ENCODE measurements around the gene EHD3. TPM values are rescaled to one million over a fixed set of nuclear protein-coding genes. Genes with fewer than 3 reads are reported as not detected.
"Not testable (repeated sequence)": the region's sequence is repeated elsewhere in the genome, so short reads cannot be mapped to it uniquely, and the experiment has no call there.

Gene EHD3
- total RNA-seq, 2 donors from 2014 or later = 1.0 to 1.1 TPM

- Histone ChIP-seq H3K27ac (no peak overlapping the region), H3K9ac (ENCODE audit: low read depth in 2 of 2, low read length in 2 of 2) (no peak overlapping the region), H3K4me3 (no peak overlapping the region), H3K27me3 (no peaks in the 10 kb centered on the region), H3K9me3 (no peaks in the 10 kb centered on the region), H3K36me3 (no peaks in the 10 kb centered on the region), H3K4me1 (no peaks in the 10 kb centered on the region)
- intact Hi-C loops (cut with DNase I) = no loop called here
- TF ChIP-seq CTCF (IDR thresholded peaks at IDR 0.05) = no peak
- no peak for DNase-seq
Observed at GRCh38 chr2:31271851-31272267, 37.9 kb downstream of the EHD3 start.

- Histone ChIP-seq H3K9ac (ENCODE audit: low read depth in 2 of 2, low read length in 2 of 2) (no peak overlapping the region), H3K27ac (no peak overlapping the region), H3K4me1 (no peaks in the 10 kb centered on the region), H3K27me3 (no peaks in the 10 kb centered on the region), H3K9me3 (no peaks in the 10 kb centered on the region), H3K4me3 (no peak overlapping the region), H3K36me3 (no peaks in the 10 kb centered on the region)
- intact Hi-C loops (cut with DNase I) = no loop called here
- TF ChIP-seq CTCF (IDR thresholded peaks at IDR 0.05) = no peak
- DNase-seq = no peak
Observed at GRCh38 chr2:31274401-31275075, 40.6 kb downstream of the EHD3 start.

- H3K4me3 ChIP-seq = no peak overlapping the region
- TF ChIP-seq CTCF (IDR thresholded peaks at IDR 0.05) = no peak
- no peaks in the 10 kb centered on the region for H3K4me1 ChIP-seq
- intact Hi-C loops (cut with DNase I) = no loop called here
- H3K36me3 ChIP-seq = no peaks in the 10 kb centered on the region
- H3K27me3 ChIP-seq = no peaks in the 10 kb centered on the region
- DNase-seq = no peak
- no peak overlapping the region for H3K9ac ChIP-seq (ENCODE audit: low read depth in 2 of 2, low read length in 2 of 2)
- H3K9me3 ChIP-seq = no peaks in the 10 kb centered on the region
- H3K27ac ChIP-seq = no peak overlapping the region
Observed at GRCh38 chr2:31275976-31276375, 42.0 kb downstream of the EHD3 start.

- H3K27me3 ChIP-seq = no peaks in the 10 kb centered on the region
- H3K27ac ChIP-seq = no peak overlapping the region
- H3K4me3 ChIP-seq = no peak overlapping the region
- no peaks in the 10 kb centered on the region for H3K4me1 ChIP-seq
- H3K9me3 ChIP-seq = no peaks in the 10 kb centered on the region
- H3K9ac ChIP-seq (ENCODE audit: low read depth in 2 of 2, low read length in 2 of 2) = no peak overlapping the region
- H3K36me3 ChIP-seq = no peaks in the 10 kb centered on the region
- DNase-seq = no peak
- no peak for TF ChIP-seq CTCF (IDR thresholded peaks at IDR 0.05)
- intact Hi-C loops (cut with DNase I) = no loop called here
Observed at GRCh38 chr2:31277621-31278020, 43.7 kb downstream of the EHD3 start.

- Histone ChIP-seq H3K9me3 (no peaks in the 10 kb centered on the region), H3K36me3 (no peaks in the 10 kb centered on the region), H3K4me3 (no peak overlapping the region), H3K27ac (no peak overlapping the region), H3K27me3 (no peaks in the 10 kb centered on the region), H3K9ac (ENCODE audit: low read depth in 2 of 2, low read length in 2 of 2) (no peak overlapping the region), H3K4me1 (no peaks in the 10 kb centered on the region)
- no peak for TF ChIP-seq CTCF (IDR thresholded peaks at IDR 0.05)
- no peak for DNase-seq
- intact Hi-C loops (cut with DNase I) = no loop called here
Observed at GRCh38 chr2:31282634-31283033, 48.7 kb downstream of the EHD3 start.

GRCh38 chr2:31283193-31283919 is 49.4 kb downstream of the EHD3 start:
- DNase-seq; H3K27me3 ChIP-seq; H3K36me3 ChIP-seq; H3K4me3 ChIP-seq; intact Hi-C loops (cut with DNase I); H3K9ac ChIP-seq (ENCODE audit: low read depth in 2 of 2, low read length in 2 of 2); H3K4me1 ChIP-seq; H3K27ac ChIP-seq; H3K9me3 ChIP-seq: not testable (repeated sequence)

Measured in colonic mucosa (tissue), 4 donors.